ENCODE measurements around the gene MAU2. TPM values are rescaled to one million over a fixed set of nuclear protein-coding genes. Genes with fewer than 3 reads are reported as not detected.

The MAU2 gene
- total RNA-seq, 2 donors from 2014 or later, result 64.1 to 64.3 TPM

- DNase-seq, result no peak
- Histone ChIP-seq H3K4me3 (ENCODE audit: low read length) (no peak overlapping the region), H3K27ac (ENCODE audit: low read depth, low read length) (no peak overlapping the region), H3K36me3 (ENCODE audit: control insufficient read depth, insufficient read depth, low read length) (peaks cover 52% of the 10 kb centered on the region), H3K9ac (ENCODE audit: extremely low read depth, low read length, poor library complexity, severe bottlenecking) (no peak overlapping the region), H3K27me3 (ENCODE audit: control insufficient read depth, insufficient read depth, low read length, poor library complexity, severe bottlenecking) (no peaks in the 10 kb centered on the region), H3K4me1 (ENCODE audit: control insufficient read depth, insufficient read depth, low read length) (no peaks in the 10 kb centered on the region), H3K9me3 (ENCODE audit: control insufficient read depth, low read length) (no peaks in the 10 kb centered on the region)
- H3K4me1 Mint-ChIP-seq, result no peaks in the 10 kb centered on the region
- H3K27me3 Mint-ChIP-seq (ENCODE audit: insufficient read depth), result no peaks in the 10 kb centered on the region
- TF ChIP-seq CTCF (conservative IDR thresholded peaks at IDR 0.05), result no peak
- H3K36me3 Mint-ChIP-seq (ENCODE audit: low read depth), result peaks cover 47% of the 10 kb centered on the region
- WGBS, 2 experiments (ENCODE audit: insufficient coverage in 1 of 2, insufficient read length in 1 of 2), result 94 to 95% methylated on average over 5 to 11 of the region's 11 CpGs
- no peaks in the 10 kb centered on the region for H3K9me3 Mint-ChIP-seq
- no peak overlapping the region for H3K27ac Mint-ChIP-seq
- H3K4me3 Mint-ChIP-seq, result no peak overlapping the region
These were observed 20.4 kb downstream of the MAU2 start for GRCh38 chr19:19341026-19341425.

GRCh38 chr19:19342086-19343015 lies 21.7 kb downstream of the MAU2 start:
- DNase-seq, result peak; percentile 96
- Mint-ChIP-seq H3K4me3 (no peak overlapping the region), H3K36me3 (ENCODE audit: low read depth) (peaks cover 51% of the 10 kb centered on the region), H3K27ac (peak overlapping the region; percentile 26), H3K9me3 (no peaks in the 10 kb centered on the region), H3K27me3 (ENCODE audit: insufficient read depth) (no peaks in the 10 kb centered on the region), H3K4me1 (no peaks in the 10 kb centered on the region)
- H3K27ac ChIP-seq (ENCODE audit: low read depth, low read length), result no peak overlapping the region
- H3K36me3 ChIP-seq (ENCODE audit: control insufficient read depth, insufficient read depth, low read length), result peaks cover 58% of the 10 kb centered on the region
- H3K9ac ChIP-seq (ENCODE audit: extremely low read depth, low read length, poor library complexity, severe bottlenecking), result no peak overlapping the region
- peak; percentile 98 for TF ChIP-seq CTCF (conservative IDR thresholded peaks at IDR 0.05)
- no peaks in the 10 kb centered on the region for H3K4me1 ChIP-seq (ENCODE audit: control insufficient read depth, insufficient read depth, low read length)
- H3K9me3 ChIP-seq (ENCODE audit: control insufficient read depth, low read length), result no peaks in the 10 kb centered on the region
- H3K27me3 ChIP-seq (ENCODE audit: control insufficient read depth, insufficient read depth, low read length, poor library complexity, severe bottlenecking), result no peaks in the 10 kb centered on the region
- no peak overlapping the region for H3K4me3 ChIP-seq (ENCODE audit: low read length)
- WGBS, 2 experiments (ENCODE audit: insufficient coverage in 1 of 2, insufficient read length in 1 of 2), result 61 to 68% methylated on average over 15 to 28 of the region's 28 CpGs

GRCh38 chr19:19343016-19343362 lies 22.4 kb downstream of the MAU2 start:
- WGBS, 2 experiments (ENCODE audit: insufficient coverage in 1 of 2, insufficient read length in 1 of 2), result 73 to 84% methylated on average over 4 to 7 of the region's 7 CpGs
- peak overlapping the region; percentile 26 for H3K27ac Mint-ChIP-seq

More at GRCh38 chr19:19343016-19343362, 22.4 kb downstream of the MAU2 start:
- Mint-ChIP-seq H3K36me3 (ENCODE audit: low read depth) (peaks cover 50% of the 10 kb centered on the region), H3K4me1 (no peaks in the 10 kb centered on the region), H3K9me3 (no peaks in the 10 kb centered on the region), H3K27me3 (ENCODE audit: insufficient read depth) (no peaks in the 10 kb centered on the region), H3K4me3 (no peak overlapping the region)
- peaks cover 54% of the 10 kb centered on the region for H3K36me3 ChIP-seq (ENCODE audit: control insufficient read depth, insufficient read depth, low read length)
- H3K27me3 ChIP-seq (ENCODE audit: control insufficient read depth, insufficient read depth, low read length, poor library complexity, severe bottlenecking), result no peaks in the 10 kb centered on the region
- H3K27ac ChIP-seq (ENCODE audit: low read depth, low read length), result no peak overlapping the region
- H3K4me1 ChIP-seq (ENCODE audit: control insufficient read depth, insufficient read depth, low read length), result no peaks in the 10 kb centered on the region
- TF ChIP-seq CTCF (conservative IDR thresholded peaks at IDR 0.05), result no peak
- H3K9ac ChIP-seq (ENCODE audit: extremely low read depth, low read length, poor library complexity, severe bottlenecking), result no peak overlapping the region
- DNase-seq, result no peak
- no peak overlapping the region for H3K4me3 ChIP-seq (ENCODE audit: low read length)
- no peaks in the 10 kb centered on the region for H3K9me3 ChIP-seq (ENCODE audit: control insufficient read depth, low read length)
